Astrocyte (in vitro differentiated cells and primary cell): ENCODE data around the gene SNX6. TPM values are rescaled to one million over a fixed set of nuclear protein-coding genes. Genes with fewer than 3 reads are reported as not detected.
"Not testable (repeated sequence)": the region's sequence is repeated elsewhere in the genome, so short reads cannot be mapped to it uniquely, and the experiment has no call there.

Experiments used
- DNase-seq: peaks from one replicate; pipeline ENCODE4 v3.0.0-alpha.2; 2010; ENCODE audit warnings: low read depth
- FAIRE-seq: peaks from 2 replicates; lab custom pipeline; 2011; peaks lifted over from hg19 to GRCh38; lab: Jason Lieb, UNC
- H2AFZ ChIP-seq: 2 replicates; pipeline ENCODE4 v1.6.0; 2012; ENCODE audit warnings: low read depth, low read length, inconsistent platforms
- H3K27ac ChIP-seq: 2 replicates; pipeline ENCODE4 v1.5.1; 2011; ENCODE audit warnings: low read depth, low read length, inconsistent platforms
- H3K27me3 ChIP-seq: 2 replicates; pipeline ENCODE4 v1.6.0; 2011; ENCODE audit warnings: low read length, inconsistent platforms; ENCODE audit not compliant: insufficient read depth
- H3K36me3 ChIP-seq: 2 replicates; pipeline ENCODE4 v1.5.1; 2011; ENCODE audit warnings: low read length, inconsistent platforms; ENCODE audit not compliant: insufficient read depth
- H3K4me1 ChIP-seq: 2 replicates; pipeline ENCODE4 v1.5.1; 2011; ENCODE audit warnings: low read length, inconsistent platforms; ENCODE audit not compliant: insufficient read depth
- H3K4me2 ChIP-seq: 2 replicates; pipeline ENCODE4 v1.6.0; 2012; ENCODE audit warnings: low read length, inconsistent platforms
- H3K4me3 ChIP-seq: 2 replicates; pipeline ENCODE4 v1.5.1; 2011; ENCODE audit warnings: low read depth, mild to moderate bottlenecking, low read length, inconsistent platforms; ENCODE audit not compliant: insufficient read depth
- H3K79me2 ChIP-seq: 2 replicates; pipeline ENCODE4 v1.6.0; 2012; ENCODE audit warnings: mild to moderate bottlenecking, low read length, inconsistent platforms; ENCODE audit not compliant: insufficient read depth
- H3K9ac ChIP-seq: 2 replicates; pipeline ENCODE4 v1.6.0; 2012; ENCODE audit warnings: mild to moderate bottlenecking, low read length, inconsistent platforms
- H3K9me3 ChIP-seq: 2 replicates; pipeline ENCODE4 v1.5.1; 2012; ENCODE audit warnings: low read depth, mild to moderate bottlenecking, low read length, inconsistent platforms; ENCODE audit not compliant: insufficient read depth
- H4K20me1 ChIP-seq: 2 replicates; pipeline ENCODE4 v1.6.0; 2012; ENCODE audit warnings: low read length, inconsistent platforms; ENCODE audit not compliant: insufficient read depth
- H3K27ac Mint-ChIP-seq: one replicate; pipeline ENCODE4 v1.8.0; 2021; ENCODE audit warnings: mild to moderate bottlenecking, mixed read lengths; ENCODE audit not compliant: unreplicated experiment
- H3K27me3 Mint-ChIP-seq: one replicate; pipeline ENCODE4 v1.8.0; 2021; ENCODE audit warnings: low read depth, mixed read lengths; ENCODE audit not compliant: unreplicated experiment
- H3K36me3 Mint-ChIP-seq: one replicate; pipeline ENCODE4 v1.8.0; 2021; ENCODE audit warnings: low read depth, mixed read lengths; ENCODE audit not compliant: unreplicated experiment
- H3K4me1 Mint-ChIP-seq: one replicate; pipeline ENCODE4 v1.8.0; 2021; ENCODE audit warnings: low read depth, mixed read lengths; ENCODE audit not compliant: unreplicated experiment
- H3K4me3 Mint-ChIP-seq: one replicate; pipeline ENCODE4 v1.8.0; 2021; ENCODE audit warnings: mild to moderate bottlenecking, moderate library complexity, mixed read lengths; ENCODE audit not compliant: unreplicated experiment
- H3K9me3 Mint-ChIP-seq: one replicate; pipeline ENCODE4 v1.8.0; 2021; ENCODE audit warnings: mild to moderate bottlenecking, mixed read lengths; ENCODE audit not compliant: unreplicated experiment
- CTCF ChIP-seq: IDR thresholded peaks from 2 replicates; pipeline ENCODE4 v1.5.1; 2011; ENCODE audit warnings: low read depth, mild to moderate bottlenecking, inconsistent platforms, low read length, moderate library complexity; ENCODE audit not compliant: insufficient read depth
- EZH2 ChIP-seq: IDR thresholded peaks from 2 replicates; pipeline ENCODE4 v1.6.1; 2012; ENCODE audit warnings: mild to moderate bottlenecking, low read length, inconsistent platforms; ENCODE audit not compliant: insufficient read depth
- total RNA-seq: library from RNA; stranded (reverse); gene quantifications from 2 replicates; pipeline ENCODE4 v1.2.1, GENCODE V29; 2021

Gene SNX6
- total RNA-seq, 1 donor from 2014 or later: 111 TPM

- Histone ChIP-seq H3K27ac (no peak overlapping the region), H3K36me3 (no peaks in the 10 kb centered on the region), H4K20me1 (no peaks in the 10 kb centered on the region), H3K79me2 (no peaks in the 10 kb centered on the region), H3K4me3 (no peak overlapping the region), H3K4me2 (no peak overlapping the region), H3K4me1 (no peaks in the 10 kb centered on the region), H3K9ac (no peak overlapping the region), H2AFZ (no peak overlapping the region), H3K9me3 (no peaks in the 10 kb centered on the region), H3K27me3 (no peaks in the 10 kb centered on the region)
- FAIRE-seq (no peak), DNase-seq (no peak)
- Mint-ChIP-seq H3K27me3 (no peaks in the 10 kb centered on the region), H3K4me1 (no peaks in the 10 kb centered on the region), H3K4me3 (no peak overlapping the region), H3K27ac (no peak overlapping the region), H3K36me3 (peaks cover 2% of the 10 kb centered on the region), H3K9me3 (no peaks in the 10 kb centered on the region)
- TF ChIP-seq CTCF: no peak
- TF ChIP-seq EZH2: no peak
These were observed 10.9 kb upstream of the SNX6 start for GRCh38 chr14:34640826-34641225.

- not testable (repeated sequence) for H3K27ac Mint-ChIP-seq, H3K9ac ChIP-seq, H4K20me1 ChIP-seq, H3K4me1 ChIP-seq, H3K9me3 Mint-ChIP-seq, H3K36me3 ChIP-seq, DNase-seq, H2AFZ ChIP-seq, H3K27me3 Mint-ChIP-seq, H3K4me3 Mint-ChIP-seq, H3K4me2 ChIP-seq, H3K4me3 ChIP-seq, H3K36me3 Mint-ChIP-seq, H3K9me3 ChIP-seq, FAIRE-seq, H3K79me2 ChIP-seq, H3K27ac ChIP-seq, H3K27me3 ChIP-seq, H3K4me1 Mint-ChIP-seq
These were observed 4.4 kb upstream of the SNX6 start for GRCh38 chr14:34634360-34634771.

GRCh38 chr14:34633742-34634141, 3.8 kb upstream of the SNX6 start:
- DNase-seq (no peak), FAIRE-seq (no peak)
- H3K9me3 Mint-ChIP-seq: peaks cover 4% of the 10 kb centered on the region
- H2AFZ ChIP-seq: no peak overlapping the region
- no peaks in the 10 kb centered on the region for H3K27me3 ChIP-seq
- peaks cover 6% of the 10 kb centered on the region for H3K4me1 ChIP-seq
- peaks cover 11% of the 10 kb centered on the region for H3K79me2 ChIP-seq
- no peak overlapping the region for H3K4me3 Mint-ChIP-seq
- peaks cover 6% of the 10 kb centered on the region for H4K20me1 ChIP-seq
- no peaks in the 10 kb centered on the region for H3K9me3 ChIP-seq
- H3K27ac Mint-ChIP-seq: no peak overlapping the region
- TF ChIP-seq EZH2 (no peak), CTCF (no peak)
- H3K36me3 Mint-ChIP-seq: no peaks in the 10 kb centered on the region
- no peak overlapping the region for H3K9ac ChIP-seq
- H3K4me2 ChIP-seq: no peak overlapping the region
- H3K4me3 ChIP-seq: no peak overlapping the region
- no peaks in the 10 kb centered on the region for H3K36me3 ChIP-seq
- H3K27ac ChIP-seq: no peak overlapping the region
- peaks cover 2% of the 10 kb centered on the region for H3K4me1 Mint-ChIP-seq
- H3K27me3 Mint-ChIP-seq: no peaks in the 10 kb centered on the region
